Raji (cell line): ENCODE results near the gene BROX.

Source experiments
- POLR2A ChIP-seq: IDR thresholded peaks from 2 replicates; pipeline ENCODE4 v1.6.1; 2011; ENCODE audit warnings: low read depth, low read length, control low read depth; ENCODE audit not compliant: insufficient read depth

The BROX gene

GRCh38 chr1:222754366-222755139, 42.2 kb downstream of the BROX start:
- no peak for TF ChIP-seq POLR2A

GRCh38 chr1:222757646-222758268, 45.4 kb downstream of the BROX start:
- TF ChIP-seq POLR2A: no peak

- no peak for TF ChIP-seq POLR2A
Observed at GRCh38 chr1:222759451-222760035, 47.2 kb downstream of the BROX start.

- TF ChIP-seq POLR2A: no peak
Observed at GRCh38 chr1:222761083-222761482, 48.7 kb downstream of the BROX start.

DNA sequence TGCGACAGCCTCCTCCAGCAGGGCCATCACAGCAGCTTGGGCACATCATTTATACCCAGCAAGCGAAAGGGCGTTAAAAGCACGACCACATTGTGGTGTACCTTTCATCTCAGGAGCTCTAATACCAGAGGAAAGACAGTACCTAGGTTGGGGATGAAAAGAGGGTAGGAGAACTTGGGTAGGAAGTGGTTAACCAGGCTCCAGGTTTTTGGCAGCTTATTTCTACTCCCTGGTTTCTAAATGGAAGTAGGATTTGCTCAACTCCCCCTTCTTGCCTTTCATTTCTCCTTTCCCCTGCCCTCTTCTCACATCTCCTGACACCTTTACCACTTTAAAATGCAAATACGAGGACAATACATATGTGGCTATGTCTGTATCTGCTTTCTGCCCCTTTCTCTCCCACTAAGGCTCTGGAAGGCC, 54.8 kb downstream of the BROX start:
- no peak for TF ChIP-seq POLR2A

DNA sequence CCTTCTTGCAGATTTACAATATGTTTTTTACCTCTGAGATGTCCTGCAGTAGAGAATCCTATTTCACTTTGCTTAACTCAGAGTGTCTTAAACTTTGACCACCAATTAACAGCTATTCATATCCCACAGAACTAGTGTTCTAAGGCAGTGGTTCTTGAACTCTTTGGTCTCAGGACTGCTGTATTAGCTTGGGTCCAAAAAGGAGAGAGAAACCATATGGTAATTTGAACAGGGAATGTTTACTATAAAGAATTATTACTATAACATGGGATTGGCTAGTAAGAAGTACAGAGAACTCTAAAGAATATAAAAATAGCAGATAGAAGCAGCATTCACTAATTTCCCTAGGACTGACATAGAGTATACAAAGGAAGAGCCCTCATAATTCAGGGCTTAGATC, 56.2 kb downstream of the BROX start:
- TF ChIP-seq POLR2A: no peak

- TF ChIP-seq POLR2A: no peak
Observed at GRCh38 chr1:222769181-222769580, 56.8 kb downstream of the BROX start.

DNA sequence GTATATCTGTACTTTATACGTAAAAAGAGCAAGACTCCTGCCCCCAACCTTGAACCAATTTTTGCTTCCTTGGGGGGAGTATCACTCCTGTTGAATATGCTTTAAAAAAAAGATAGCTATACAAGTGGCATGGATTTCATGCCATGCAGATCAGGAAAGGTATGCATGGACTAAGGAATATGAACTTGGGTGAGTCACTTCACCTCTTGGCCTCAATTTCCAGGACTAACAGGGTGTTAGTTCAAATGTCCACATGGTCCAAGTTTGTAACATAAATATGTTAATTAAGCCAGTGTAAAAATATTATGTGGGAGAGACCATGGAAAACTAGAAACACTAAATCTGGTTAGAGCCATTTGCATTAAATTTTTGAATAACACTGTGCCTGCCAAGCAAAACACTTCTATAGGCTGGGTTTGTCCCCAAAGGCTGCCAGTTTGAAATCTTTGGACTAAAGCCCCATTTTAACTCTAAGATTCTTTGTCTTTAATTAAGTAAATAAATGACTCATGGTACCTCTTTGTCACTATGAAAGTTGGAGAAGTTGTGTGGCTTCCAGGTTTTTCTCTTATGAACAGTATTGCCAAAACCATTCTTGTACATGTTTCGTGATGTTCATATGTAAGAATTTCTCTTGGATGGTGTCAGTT, 57.7 kb downstream of the BROX start:
- no peak for TF ChIP-seq POLR2A

DNA sequence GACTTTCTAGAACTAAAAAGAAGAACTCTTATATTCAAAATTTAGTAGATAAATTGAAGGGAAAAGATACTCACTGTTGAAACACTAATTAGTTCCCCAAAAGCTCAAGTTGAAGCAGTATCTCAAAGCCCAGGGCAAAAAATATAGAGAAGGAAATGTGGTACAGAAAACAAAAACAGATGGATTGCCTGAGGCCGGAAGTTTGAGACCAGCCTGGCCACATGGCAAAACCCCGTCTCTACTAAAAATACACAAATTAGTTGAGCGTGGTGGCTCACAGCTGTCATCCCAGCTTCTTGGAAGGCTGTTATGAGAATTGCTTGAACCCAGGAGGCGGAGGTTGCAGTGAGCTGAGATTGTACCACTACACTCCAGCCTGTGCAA, 60.6 kb downstream of the BROX start:
- TF ChIP-seq POLR2A: no peak

- TF ChIP-seq POLR2A: no peak
Observed at GRCh38 chr1:222777463-222777862, 65.1 kb downstream of the BROX start.

- TF ChIP-seq POLR2A: no peak
Observed at GRCh38 chr1:222777977-222778376, 65.6 kb downstream of the BROX start.

DNA sequence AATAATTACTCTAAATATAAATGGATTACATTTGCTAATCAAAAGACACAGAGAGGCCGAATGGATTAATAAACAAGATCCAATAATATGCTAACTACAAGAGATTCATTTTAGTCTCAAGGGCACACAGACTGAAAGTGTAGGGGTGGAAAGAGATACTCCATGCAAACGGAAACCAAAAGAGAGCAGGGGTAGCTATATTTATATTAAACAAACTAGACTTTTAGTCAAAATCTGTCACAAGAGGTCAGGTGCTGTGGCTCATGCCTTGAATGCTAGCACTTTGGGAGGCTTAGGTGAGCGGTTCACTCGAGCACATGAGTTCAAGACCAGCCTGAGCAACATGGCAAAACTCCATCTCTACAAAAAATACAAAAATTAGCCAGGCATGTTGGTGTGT, 68.9 kb downstream of the BROX start:
- no peak for TF ChIP-seq POLR2A

DNA sequence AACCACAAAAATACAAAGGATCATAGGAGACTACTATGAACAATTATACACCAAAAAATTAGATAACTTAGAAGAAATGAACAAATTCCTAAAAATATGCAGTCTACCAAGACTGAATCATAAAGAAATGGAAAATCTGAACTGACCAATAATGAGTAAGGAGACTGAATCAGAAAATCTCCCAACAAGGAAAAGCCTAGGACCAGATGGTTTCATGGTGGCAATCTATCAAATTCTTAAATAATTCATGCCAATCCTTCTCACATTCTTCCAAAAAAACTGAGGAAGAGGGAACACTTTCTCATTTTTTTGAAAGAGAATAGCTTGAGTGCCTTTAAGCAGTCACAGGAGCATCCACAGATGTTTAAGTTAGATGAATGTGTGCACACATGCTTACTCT, 70.7 kb downstream of the BROX start:
- no peak for TF ChIP-seq POLR2A

GRCh38 chr1:222784371-222784770, 72.0 kb downstream of the BROX start:
- no peak for TF ChIP-seq POLR2A
